GM19328 (cell line): Measurements from ENCODE around the gene UNC93A.
"Not testable (repeated sequence)": the region's sequence is repeated elsewhere in the genome, so short reads cannot be mapped to it uniquely, and the experiment has no call there.

Experiments
- ATAC-seq: cut with Tn5 transposase; IDR thresholded peaks from one replicate; pipeline ENCODE4 v1.9.1; 2021; ENCODE audit warnings: mild to moderate bottlenecking, moderate library complexity; ENCODE audit not compliant: unreplicated experiment

UNC93A gene

DNA sequence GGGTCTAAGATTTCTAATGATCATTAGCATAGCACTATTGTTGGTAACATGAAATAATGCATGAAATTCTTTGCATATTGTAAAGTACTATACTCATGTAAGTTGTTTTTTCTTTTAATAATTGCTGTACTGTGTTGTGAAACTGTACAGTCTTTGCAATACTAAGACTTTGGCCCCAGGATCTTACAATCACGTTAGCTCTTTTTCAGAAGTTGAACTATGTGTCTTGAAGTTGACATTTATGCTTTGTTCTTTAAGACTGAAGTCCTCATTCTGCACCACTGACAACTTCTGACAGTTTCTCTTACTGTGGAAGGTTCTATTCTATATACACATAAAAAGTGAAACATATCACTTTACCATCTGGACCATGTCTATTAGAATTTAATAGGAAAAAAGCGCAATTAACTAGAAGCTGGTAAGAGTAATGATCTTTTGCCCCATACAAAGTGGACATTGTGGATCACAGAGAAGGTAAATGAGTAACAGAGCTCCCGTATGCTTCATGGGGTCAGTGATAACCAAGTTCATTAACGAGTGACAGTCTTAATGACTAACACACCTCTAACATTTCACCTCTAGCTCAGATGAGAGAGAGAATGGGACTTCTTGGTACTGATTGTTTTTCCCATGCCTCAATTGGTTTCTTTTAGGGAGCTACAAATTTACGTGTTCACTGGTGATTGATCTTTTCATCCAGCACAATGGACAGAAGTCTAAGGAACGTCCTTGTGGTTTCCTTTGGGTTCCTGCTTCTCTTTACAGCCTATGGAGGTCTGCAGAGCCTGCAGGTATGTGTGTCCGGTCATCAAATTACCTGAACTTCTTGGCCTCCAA is at the start of gene UNC93A:
Gene UNC93A, plus strand, starts transcription at position 530 of the 837 bp plus-strand sequence. Its CDS starts 175 bp downstream, at position 705.
- no peak for ATAC-seq

DNA sequence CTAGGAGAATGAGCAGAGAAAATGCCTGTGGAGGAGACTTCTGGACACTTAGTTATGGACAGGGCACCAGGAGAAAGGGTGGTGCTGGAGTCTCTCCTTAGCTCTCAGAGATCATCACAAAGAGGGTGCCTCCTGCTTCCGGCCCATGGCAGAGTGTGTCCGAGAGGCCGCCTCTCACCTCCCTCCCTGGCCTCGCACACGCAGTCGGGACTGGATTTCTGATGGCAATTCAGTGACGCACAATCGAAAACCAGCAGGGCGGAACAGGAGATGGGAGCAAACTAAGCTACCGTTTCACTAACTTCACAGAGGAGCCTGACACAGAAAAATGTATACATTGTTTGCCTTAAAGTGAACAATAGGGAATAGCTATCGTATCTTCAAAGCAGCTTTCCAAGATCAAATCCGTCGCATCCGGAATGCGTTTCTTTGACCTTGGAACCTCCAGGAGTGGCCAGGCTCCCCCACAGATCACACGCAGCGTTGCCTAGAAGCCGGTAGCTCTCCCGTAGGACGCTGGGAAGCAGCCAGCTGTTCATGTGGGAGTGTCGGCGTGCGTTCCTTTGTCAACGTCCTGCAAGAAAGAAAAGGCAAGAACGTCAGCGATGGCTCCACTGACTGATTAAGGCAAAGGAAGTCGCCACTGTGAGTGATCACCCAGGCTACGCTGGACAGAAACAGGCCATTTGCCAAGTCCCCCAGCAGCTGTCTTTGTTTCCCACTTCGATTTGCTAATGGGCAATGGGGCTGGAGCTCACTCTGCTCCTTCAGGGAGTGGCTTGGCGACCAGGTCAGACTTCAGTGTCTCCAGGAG is 49.6 kb upstream of the UNC93A start:
- ATAC-seq, result not testable (repeated sequence)

DNA sequence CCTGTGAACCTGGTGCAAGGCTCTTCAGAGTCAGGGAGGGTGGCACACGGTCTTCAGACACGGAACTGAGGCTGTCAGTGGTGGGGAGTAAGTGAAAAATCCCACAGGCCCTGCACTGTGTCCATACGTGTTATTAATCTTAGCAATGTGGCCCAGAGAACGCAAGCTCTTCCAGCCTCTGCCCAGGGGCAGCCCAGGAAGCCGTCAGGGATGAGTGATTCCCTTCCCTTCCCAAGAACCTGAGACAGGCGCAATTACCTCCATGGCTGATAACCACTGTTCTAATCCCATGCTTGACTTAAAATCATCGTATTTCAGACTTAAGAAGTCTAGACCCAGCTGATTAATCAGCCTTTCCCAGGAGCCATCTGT is 49.0 kb upstream of the UNC93A start:
- not testable (repeated sequence) for ATAC-seq

DNA sequence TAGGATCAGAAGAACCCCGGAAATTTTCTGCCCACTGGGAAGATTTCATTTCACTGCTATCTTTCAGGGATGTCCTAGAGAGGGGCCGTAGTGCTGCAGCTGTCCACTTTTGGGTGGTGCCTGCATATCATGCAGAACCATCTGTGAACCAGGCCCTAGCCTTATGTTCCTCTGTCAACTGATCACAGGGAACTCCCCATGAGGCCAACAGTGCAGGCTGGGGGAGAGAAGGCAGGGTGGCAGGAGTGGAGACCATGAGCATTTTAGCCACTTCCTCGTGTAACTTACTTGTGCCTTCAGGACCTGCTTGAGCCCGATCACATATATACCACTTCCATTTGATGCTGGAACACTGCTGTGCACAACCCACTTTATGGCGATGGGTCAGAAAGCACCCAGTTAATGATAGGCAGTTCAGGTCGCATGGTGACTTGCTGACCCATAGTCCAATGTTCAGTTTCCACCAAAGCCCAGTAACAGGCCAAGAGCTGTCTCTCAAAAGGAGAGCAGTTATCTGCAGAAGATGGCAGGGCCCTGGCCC is 48.5 kb upstream of the UNC93A start:
- ATAC-seq, result not testable (repeated sequence)

DNA sequence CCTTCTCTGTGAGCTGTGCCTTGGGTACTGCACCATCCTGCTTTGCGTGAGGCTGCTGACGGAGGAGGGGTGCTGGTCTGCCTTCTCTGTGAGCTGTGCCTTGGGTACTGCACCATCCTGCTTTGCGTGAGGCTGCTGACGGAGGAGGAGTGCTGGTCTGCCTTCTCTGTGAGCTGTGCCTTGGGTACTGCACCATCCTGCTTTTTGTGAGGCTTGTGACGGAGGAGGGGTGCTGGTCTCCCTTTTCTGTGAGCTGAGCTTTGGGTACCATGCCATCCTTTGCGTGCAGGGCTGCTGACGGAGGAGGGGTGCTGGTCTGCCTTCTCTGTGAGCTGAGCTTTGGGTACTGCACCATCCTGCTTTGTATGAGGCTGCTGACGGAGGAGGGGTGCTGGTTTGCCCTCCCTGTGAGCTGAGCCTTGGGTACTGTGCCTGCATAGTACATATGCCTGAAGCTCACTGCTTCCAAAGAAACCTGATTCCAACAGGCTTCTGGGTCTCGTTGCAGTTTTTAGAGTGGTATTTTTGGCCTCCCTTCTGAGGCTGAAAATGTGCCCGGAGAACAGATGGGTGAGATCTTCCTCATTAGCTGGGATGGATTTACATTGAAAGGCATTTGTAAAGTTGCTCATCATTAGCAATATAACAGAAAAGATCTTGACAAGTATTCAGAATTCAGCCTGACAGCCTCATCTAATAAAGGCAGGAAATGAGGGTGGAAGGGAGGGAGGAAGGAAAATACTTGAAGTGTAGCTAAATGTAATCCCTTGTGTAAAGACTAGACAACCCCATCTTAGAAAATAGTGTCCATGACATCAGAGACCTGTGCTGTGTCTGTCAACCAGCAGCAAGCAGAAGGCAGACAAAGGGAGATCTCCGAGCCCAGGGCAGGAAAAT is 46.8 kb upstream of the UNC93A start:
- ATAC-seq, result no peak

DNA sequence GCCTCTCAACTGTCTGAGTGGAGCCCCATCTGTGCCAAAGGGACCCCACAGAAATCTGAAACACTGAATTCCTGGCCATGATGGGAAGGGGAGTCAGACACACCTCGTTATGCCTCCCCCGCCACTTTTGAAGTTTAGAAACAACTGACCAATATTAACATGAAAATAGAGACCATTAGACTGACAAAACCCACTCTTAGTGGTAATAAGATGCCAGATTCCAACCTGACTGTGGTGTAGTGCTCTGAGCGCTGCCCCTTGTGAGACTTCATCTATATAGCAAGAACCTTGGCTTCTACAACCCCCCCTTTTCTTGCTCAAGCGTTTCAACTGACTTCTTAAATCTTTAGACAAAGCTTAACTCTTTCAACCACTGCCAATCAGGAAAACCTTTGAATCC is 46.1 kb upstream of the UNC93A start:
- no peak for ATAC-seq

DNA sequence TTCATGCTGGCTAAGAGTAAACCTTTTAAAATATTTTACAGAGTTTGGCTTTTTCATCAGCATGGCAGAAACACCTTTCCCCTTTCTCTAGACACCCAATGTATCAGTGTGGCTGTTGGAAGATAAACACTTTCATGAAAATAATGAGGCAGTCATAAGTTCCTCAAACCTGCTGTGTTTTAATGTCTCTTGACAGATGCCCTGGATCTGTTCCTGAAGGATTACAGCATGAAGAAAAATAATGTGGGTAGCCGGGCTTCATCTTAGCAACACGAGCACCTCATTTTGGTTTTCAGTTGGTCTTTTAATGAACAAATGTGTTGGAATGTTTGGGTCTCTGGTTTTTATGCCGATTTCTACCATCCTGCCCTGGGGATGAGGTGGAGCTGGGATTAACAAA is 45.5 kb upstream of the UNC93A start:
- ATAC-seq, result no peak

DNA sequence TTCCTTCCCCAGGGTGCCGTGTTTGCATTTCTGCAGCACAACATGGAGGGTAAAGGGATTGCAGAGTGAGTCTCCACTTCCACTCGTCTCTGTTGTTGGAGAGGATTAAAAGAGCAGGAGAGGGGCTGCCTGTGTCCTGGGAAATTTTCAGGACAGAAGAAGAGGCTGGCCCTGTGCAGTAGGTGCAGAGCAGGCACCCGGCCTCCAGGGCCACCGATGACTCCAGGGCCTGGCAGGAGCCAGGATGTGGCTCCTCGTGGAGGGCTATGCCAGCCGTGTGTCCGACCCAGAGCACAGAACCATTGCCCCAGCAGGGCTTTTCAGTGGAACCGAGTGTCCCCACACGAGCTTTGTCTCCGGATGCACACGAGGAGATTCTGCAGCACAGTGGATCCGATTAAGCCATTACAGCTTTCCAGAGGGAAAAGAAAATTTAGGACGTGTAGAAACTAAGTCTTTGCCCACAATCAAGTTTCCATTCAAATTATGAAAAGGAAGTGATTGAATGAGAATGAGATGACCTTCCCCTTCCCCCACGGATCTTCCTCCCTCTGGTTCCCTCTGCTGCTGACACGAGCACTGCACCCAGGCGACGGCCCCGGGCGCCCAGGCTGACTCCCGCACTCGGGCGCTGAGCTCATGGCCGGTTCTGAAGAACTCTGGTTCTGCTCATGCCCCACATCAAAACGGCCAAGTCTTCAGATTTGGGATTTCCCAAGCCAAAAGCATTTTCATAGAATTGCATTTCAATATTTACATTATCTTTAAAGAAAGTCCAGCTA is 43.1 kb upstream of the UNC93A start:
- ATAC-seq, result no peak

DNA sequence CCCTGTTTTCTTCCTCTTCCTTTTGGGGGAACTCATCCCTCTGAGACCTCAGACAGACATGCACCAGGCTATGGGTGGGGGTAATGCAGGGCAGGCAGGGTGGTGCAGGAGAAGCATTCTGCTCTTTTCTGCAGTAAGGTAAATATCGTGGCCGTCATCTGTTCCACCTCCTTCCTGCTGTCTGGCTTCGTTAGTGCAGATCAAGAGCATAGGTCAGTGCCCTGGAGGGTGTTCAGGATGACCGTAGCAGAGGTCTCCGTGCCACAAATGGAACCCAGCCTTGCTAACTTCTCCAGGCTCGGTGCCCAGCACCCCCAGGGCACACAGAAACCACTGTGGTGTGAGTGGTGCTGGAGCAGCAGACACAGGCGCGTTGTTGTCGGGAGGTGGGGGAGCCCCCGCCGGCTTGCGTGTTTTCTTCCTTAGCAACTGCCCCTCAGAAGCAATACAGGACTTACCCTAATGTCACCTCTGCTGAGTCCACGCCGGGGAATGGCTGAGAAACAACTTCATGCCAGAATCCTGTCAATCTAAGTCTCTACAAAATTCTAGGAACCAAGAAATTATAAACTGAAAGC is 42.1 kb upstream of the UNC93A start:
- ATAC-seq, result not testable (repeated sequence)

DNA sequence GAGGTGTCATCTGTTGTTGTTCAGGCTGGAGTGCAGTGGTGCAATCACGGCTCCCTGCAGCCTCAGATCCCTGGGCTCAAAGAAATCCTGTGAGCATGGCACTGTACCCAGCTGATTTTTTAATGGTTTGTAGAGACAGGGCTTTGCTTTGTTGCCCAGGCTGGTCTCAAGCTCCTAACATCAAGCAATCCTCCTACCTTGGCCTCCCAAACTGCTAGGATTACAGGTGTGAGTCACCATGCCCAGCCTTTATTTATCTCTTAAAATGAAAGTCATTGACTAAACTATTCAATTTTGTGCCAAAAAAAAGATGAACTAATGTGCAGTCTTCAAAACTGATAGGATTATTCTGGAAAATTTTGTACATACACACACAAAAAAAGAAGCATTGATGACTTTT is 38.8 kb upstream of the UNC93A start:
- no peak for ATAC-seq

DNA sequence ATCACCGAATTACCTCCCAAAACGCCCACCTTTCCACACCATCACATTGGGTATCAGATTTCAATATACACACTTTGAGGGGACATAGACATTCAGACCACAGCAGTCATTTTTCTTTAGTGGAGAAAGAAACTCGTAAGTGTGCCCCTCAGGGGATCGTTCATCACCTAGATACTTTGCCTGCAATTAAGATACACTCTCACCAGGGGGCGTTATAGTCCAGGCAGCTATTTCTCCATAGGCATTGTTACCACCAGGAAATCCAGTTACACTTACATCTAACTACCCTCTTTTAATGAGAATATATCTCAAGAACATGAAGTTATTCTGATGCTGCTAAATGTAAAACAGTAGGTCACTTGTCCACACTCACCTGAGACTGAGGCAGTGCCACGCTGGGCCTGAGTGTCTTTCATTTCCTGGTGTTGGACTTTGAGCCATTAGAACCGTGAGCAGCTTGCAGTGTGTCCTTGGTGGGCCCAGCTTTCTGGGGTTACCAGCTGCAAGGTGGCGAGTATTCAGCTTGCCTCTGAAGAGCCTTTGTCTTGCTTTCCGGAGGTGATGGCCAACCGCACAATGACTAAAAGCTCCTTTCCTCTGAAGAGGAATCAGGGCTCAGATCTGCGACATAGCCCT is 35.1 kb upstream of the UNC93A start:
- ATAC-seq, result no peak

DNA sequence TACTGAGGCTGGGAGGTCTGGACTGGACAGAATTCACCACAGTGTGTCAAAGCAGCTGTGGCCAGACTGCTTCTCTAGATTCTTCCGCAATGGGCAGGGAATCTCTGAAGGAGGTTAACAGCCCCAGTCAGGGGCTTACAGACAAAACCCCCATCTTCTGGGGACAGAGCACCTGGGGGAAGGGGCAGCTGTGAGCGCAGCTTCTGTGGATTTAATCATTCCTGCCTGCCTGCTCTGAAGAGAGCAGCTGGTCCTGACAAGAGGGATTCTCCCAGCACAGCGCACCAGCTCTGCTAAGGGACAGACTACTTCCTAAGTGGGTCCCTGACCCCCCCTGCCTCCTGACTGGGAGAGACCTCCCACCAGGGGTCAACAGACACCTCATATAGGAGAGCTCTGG is 32.5 kb upstream of the UNC93A start:
- ATAC-seq, result no peak

DNA sequence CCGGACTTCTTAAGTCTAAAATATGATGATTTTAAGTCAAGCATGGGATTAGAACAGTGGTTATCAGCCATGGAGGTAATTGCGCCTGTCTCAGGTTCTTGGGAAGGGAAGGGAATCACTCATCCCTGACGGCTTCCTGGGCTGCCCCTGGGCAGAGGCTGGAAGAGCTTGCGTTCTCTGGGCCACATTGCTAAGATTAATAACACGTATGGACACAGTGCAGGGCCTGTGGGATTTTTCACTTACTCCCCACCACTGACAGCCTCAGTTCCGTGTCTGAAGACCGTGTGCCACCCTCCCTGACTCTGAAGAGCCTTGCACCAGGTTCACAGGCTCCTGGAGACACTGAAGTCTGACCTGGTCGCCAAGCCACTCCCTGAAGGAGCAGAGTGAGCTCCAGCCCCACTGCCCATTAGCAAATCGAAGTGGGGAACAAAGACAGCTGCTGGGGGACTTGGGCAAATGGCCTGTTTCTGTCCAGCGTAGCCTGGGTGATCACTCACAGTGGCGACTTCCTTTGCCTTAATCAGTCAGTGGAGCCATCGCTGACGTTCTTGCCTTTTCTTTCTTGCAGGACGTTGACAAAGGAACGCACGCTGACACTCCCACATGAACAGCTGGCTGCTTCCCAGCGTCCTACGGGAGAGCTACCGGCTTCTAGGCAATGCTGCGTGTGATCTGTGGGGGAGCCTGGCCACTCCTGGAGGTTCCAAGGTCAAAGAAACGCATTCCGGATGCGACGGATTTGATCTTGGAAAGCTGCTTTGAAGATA is 24.9 kb upstream of the UNC93A start:
- not testable (repeated sequence) for ATAC-seq

DNA sequence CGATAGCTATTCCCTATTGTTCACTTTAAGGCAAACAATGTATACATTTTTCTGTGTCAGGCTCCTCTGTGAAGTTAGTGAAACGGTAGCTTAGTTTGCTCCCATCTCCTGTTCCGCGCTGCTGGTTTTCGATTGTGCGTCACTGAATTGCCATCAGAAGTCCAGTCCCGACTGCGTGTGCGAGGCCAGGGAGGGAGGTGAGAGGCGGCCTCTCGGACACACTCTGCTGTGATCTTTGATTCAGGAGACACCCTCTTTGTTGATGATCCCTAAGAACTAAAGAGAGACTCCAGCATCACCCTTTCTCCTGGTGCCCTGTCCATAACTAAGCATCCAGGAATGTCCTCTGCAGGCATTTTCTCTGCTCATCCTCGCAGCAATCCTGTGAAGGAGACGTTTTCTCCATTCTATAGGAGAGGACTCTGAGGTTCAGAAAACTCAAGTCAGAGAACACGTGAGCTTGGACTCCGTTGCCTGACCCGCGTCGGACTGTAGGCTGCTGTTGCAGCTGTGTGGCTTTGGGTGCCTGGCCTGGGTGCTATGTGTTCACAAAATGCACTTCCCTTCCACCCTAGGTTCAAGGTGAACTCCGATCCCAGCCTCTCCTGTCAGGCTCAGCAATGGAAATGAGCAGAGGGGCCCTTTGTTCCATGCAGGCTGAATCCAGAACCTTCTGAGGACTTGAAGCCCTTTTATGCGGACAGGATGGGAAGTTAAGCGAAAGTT is 24.1 kb upstream of the UNC93A start:
- ATAC-seq, result no peak

DNA sequence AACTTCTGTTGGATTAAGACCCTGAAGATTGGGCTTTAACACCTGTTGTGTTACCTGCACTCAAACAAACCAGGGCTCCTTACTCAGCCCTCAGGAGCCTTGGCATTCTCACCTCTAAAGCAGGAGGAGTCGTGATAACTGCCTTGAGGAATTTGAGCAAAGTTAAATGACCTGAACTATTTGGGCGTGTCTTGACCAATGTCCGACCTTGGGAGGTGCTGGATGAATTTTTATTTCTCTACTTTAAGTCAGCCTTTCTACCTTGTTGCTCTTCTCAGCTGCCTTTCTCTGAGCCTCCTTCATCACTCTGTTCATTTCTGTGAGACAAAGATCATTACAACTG is 23.6 kb upstream of the UNC93A start:
- ATAC-seq, result not testable (repeated sequence)

DNA sequence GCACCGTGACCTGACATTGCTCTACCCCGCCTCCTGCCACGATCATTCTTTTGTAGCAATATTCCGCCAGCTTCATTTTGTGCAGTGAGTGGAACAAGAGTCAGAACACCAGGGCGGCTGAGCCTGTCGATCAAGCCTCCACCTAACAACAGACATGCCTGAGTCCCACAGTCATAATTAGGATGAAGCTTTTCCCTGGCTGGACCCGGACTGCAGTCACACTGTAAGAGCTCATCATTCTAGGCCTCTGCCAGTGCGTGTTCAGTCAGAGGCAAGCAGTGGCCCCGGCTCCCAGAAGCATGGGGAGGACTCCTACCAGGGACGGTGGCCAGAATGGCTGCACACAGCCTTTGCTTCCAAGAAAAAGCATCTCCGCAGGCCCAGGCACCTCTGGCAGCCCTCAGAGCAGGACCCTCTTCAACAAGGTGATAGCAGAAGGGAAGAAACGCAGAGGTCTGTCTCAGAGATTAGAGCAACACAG is 23.2 kb upstream of the UNC93A start:
- ATAC-seq, result no peak

DNA sequence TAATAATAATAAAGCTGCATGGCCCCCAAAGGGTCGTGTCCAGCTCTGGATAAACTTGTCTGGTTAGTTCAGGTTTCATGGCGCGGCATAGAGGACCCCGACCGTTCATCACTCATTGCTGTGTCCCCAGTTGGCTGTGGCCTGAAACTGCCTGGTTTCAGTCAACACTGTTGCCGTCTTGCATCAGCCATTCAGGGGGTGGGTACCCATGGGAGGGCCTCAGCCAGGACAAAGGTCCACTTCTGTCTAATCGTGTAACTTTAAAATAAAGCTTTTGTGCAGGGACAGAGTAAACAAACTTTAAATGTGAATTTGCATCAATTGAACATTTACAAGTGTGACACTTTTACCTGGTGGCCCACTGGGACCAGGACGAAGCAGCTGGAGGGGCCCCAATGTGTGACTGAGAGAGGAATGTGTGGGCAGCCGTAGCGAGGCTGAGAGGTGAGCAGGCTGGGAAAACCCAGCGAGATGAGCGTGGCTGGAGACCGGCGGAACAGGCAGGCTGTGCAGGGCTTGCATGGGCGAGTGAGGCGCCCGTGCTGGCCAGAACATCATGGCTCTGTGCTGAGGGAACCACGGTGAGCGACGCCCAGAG is 22.3 kb upstream of the UNC93A start:
- no peak for ATAC-seq
